MM.1S (cell line): Measurements from ENCODE around the gene SHROOM3.

Experiments used
- EZH2 ChIP-seq: fragments of 300-600 bp; sonication (generic); optimal IDR thresholded peaks from 2 replicates; pipeline ENCODE3; 2017; ENCODE audit warnings: low read depth, mild to moderate bottlenecking, antibody characterized with exemption, low read length, mixed read lengths
- EZH2phosphoT487 ChIP-seq: fragments of 300-600 bp; sonication (generic); IDR thresholded peaks from 2 replicates; pipeline ENCODE4 v1.6.1; 2018; ENCODE audit warnings: antibody characterized with exemption, low read length
- TF ChIP-seq, protein P1 (sequence below): fragments of 300-600 bp; sonication (generic); IDR thresholded peaks from 2 replicates; pipeline ENCODE4 v1.5.1; 2016; ENCODE audit warnings: antibody characterized with exemption, low read length, mixed read lengths

DNA sequence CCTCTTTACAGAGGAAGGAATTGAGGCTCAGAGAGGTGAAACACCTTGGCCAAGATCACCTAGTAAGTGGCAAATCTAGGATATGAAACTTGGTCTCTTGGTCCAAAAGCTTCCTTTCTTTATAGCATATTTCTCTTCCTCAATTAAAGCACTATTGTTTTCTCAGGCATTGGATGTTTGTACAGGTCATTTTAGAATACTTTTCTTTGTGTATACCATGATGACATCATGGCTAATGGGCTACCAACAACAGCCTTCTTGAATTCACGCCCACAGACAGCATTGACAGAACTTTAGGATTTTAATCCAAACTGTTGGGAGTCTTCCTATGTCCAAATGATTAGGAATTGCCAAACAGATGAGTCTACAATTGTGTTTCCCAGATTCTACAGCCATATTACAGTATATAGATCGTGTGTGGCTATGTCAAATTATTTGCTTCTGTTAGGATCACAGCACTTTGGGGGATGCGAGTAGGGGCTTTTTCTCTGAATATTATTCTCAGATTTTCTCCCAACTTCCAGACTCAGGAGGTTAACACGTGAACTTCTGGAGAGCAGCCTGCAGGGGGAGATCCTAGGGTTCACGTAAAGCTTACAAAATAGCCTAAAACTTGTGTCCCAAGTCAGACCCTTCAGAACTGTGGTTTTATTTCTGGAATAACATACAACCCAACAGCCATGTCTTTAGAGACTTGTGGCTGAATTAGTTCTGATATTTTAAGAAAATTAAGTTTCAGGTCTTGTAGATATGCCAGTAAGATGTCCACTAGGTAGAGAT lies 191.8 kb downstream of the SHROOM3 start:
- TF ChIP-seq, protein P1, sequence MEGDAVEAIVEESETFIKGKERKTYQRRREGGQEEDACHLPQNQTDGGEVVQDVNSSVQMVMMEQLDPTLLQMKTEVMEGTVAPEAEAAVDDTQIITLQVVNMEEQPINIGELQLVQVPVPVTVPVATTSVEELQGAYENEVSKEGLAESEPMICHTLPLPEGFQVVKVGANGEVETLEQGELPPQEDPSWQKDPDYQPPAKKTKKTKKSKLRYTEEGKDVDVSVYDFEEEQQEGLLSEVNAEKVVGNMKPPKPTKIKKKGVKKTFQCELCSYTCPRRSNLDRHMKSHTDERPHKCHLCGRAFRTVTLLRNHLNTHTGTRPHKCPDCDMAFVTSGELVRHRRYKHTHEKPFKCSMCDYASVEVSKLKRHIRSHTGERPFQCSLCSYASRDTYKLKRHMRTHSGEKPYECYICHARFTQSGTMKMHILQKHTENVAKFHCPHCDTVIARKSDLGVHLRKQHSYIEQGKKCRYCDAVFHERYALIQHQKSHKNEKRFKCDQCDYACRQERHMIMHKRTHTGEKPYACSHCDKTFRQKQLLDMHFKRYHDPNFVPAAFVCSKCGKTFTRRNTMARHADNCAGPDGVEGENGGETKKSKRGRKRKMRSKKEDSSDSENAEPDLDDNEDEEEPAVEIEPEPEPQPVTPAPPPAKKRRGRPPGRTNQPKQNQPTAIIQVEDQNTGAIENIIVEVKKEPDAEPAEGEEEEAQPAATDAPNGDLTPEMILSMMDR = peak; percentile 18
- TF ChIP-seq EZH2 (no peak), EZH2phosphoT487 (no peak)
